ENCODE results near the gene AGK. TPM values are rescaled to one million over a fixed set of nuclear protein-coding genes. Genes with fewer than 3 reads are reported as not detected.

The AGK gene
- total RNA-seq, 4 donors from 2014 or later: 21.0 to 30.8 (median 25.5) TPM

DNA sequence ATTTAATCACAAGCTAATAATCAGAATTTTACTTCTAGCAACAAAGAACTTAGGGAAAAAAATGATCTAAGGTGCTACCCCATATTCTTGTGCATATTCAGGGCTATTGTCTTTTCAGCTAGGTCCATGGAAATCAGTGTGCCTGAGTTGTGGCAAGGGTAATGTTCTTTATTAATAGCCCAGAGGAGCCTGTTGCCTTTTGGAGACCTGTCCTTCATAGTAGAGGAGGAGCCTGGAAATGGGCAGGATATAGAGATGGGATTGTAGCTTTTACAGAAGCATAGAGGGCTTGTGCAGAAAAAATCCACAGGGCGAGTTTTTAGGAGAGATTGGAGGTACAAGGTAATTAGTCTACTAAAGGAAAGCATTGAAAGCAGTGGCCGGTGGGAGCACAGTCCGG, 38.9 kb downstream of the AGK start:
- ATAC-seq: no peak
- Histone ChIP-seq H3K27me3 (no peaks in the 10 kb centered on the region), H3K9me3 (no peaks in the 10 kb centered on the region), H3K27ac (no peak overlapping the region), H3K36me3 (peaks cover 0 to 25% of the 10 kb centered on the region in 2 donors), H3K4me1 (no peaks in the 10 kb centered on the region), H3K4me3 (no peak overlapping the region)
- 88 to 100% methylated on average over 3 of the region's 3 CpGs for WGBS, 2 donors (ENCODE audit: low coverage in 1 of 2)
- TF ChIP-seq, protein P1, sequence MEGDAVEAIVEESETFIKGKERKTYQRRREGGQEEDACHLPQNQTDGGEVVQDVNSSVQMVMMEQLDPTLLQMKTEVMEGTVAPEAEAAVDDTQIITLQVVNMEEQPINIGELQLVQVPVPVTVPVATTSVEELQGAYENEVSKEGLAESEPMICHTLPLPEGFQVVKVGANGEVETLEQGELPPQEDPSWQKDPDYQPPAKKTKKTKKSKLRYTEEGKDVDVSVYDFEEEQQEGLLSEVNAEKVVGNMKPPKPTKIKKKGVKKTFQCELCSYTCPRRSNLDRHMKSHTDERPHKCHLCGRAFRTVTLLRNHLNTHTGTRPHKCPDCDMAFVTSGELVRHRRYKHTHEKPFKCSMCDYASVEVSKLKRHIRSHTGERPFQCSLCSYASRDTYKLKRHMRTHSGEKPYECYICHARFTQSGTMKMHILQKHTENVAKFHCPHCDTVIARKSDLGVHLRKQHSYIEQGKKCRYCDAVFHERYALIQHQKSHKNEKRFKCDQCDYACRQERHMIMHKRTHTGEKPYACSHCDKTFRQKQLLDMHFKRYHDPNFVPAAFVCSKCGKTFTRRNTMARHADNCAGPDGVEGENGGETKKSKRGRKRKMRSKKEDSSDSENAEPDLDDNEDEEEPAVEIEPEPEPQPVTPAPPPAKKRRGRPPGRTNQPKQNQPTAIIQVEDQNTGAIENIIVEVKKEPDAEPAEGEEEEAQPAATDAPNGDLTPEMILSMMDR (IDR thresholded peaks at IDR 0.05): no peak
- no peak for TF ChIP-seq POLR2A (IDR thresholded peaks at IDR 0.05)
- TF ChIP-seq POLR2AphosphoS5 (IDR thresholded peaks at IDR 0.05): no peak
- no peak for TF ChIP-seq EP300 (IDR thresholded peaks at IDR 0.05)

DNA sequence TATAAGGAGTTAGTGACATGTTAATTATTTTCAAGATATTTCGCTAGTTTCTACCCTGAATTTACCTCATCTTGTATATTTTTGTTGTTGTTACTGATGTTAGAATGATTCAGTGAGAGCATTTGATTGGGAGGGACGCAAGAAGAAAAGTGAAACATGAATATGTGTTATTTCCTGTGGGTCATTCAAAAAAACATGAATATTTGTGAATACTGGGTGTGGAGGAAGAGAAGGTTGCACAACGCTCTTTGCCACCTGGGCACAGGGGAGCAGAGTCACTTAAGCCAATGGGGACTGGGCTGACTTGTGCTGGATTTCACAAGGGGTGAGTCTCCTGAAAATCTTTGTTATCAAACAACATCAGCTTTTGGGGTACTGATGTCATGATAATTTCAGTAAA, 39.5 kb downstream of the AGK start:
- ATAC-seq: no peak
- TF ChIP-seq, protein P1 (IDR thresholded peaks at IDR 0.05): no peak
- TF ChIP-seq POLR2AphosphoS5 (IDR thresholded peaks at IDR 0.05): no peak
- TF ChIP-seq POLR2A (IDR thresholded peaks at IDR 0.05): no peak
- no peak for TF ChIP-seq EP300 (IDR thresholded peaks at IDR 0.05)
- Histone ChIP-seq H3K4me3 (no peak overlapping the region), H3K4me1 (no peaks in the 10 kb centered on the region), H3K27ac (no peak overlapping the region), H3K27me3 (no peaks in the 10 kb centered on the region), H3K9me3 (no peaks in the 10 kb centered on the region), H3K36me3 (peaks cover 0 to 27% of the 10 kb centered on the region in 2 donors)
- WGBS, 2 donors (ENCODE audit: low coverage in 1 of 2): 82 to 84% methylated on average over 2 to 3 of the region's 3 CpGs

DNA sequence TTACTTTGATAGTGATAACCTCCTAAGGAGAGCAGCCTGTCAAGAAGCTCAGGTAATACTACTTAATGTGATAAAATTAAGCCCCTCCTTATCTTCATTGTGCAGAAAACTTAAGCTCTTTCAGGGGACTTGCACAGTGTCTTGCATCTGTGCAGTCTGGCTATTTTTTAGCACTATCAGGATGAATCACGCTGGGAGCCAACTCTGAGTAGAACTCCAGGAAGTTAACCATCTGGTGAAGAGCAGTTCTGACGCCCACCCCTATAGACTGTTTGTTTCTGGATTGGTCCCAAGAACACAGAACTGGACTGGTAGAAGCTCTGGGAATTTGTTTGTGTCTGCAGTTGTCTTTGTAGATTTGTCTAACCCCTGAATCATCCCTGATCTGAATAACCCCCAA, 41.9 kb downstream of the AGK start:
- Histone ChIP-seq H3K36me3 (peaks cover 0 to 45% of the 10 kb centered on the region in 2 donors), H3K9me3 (no peaks in the 10 kb centered on the region), H3K4me3 (no peak overlapping the region), H3K4me1 (no peaks in the 10 kb centered on the region), H3K27me3 (no peaks in the 10 kb centered on the region), H3K27ac (no peak overlapping the region)
- WGBS, 2 donors (ENCODE audit: low coverage in 1 of 2): 50% methylated on average over 2 of the region's 2 CpGs; no CpG with 5 or more reads in 1 of the 2 donors
- TF ChIP-seq EP300 (IDR thresholded peaks at IDR 0.05): no peak
- TF ChIP-seq, protein P1 (IDR thresholded peaks at IDR 0.05): no peak
- no peak for ATAC-seq

DNA sequence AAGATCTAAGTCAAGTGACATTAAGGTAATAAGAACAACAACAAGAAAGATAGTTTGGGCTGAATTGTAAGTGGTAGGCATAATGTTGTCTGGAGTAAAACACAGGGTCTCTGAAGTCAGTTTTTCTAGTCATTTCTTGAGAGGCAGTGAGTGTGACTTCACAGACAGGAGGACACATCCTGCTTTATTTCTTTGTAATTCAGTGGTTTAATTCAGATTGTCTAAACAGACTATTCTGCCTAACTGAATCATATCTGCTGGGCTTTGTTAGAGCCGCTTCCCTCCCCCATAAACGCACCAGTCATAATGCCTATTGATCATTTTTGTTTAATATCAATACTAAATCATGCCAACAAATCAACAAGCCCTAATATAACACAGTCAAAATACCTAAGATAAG, 46.8 kb downstream of the AGK start:
- Histone ChIP-seq H3K4me1 (no peaks in the 10 kb centered on the region), H3K27ac (no peak overlapping the region), H3K4me3 (no peak overlapping the region), H3K36me3 (peaks cover 0 to 58% of the 10 kb centered on the region in 2 donors), H3K27me3 (no peaks in the 10 kb centered on the region), H3K9me3 (no peaks in the 10 kb centered on the region)
- no peak for ATAC-seq
- TF ChIP-seq, protein P1 (IDR thresholded peaks at IDR 0.05): no peak
- TF ChIP-seq POLR2AphosphoS5 (IDR thresholded peaks at IDR 0.05) (no peak), POLR2A (IDR thresholded peaks at IDR 0.05) (no peak), EP300 (IDR thresholded peaks at IDR 0.05) (no peak)
- 87 to 100% methylated on average over 2 of the region's 2 CpGs for WGBS, 2 donors (ENCODE audit: low coverage in 1 of 2)

DNA sequence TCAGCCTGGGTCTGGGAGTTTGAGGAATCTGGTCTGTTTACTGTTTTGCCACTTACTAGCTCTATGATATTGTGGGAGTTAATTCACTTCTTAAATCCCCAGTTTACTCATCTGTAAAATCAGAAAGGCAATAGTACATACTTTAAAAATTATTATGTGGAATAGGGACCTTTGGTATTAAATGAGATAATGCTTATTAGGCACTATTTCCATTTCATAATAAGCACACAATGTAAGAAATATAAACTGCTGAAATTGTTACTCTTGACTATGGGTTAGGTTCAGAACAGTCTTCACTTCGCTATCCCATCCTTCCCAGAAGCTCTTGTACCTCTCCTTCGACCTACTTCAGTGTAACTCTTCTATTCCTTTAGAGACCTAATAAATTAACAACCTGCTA, 47.2 kb downstream of the AGK start:
- H3K9me3 ChIP-seq: no peaks in the 10 kb centered on the region
- ATAC-seq: no peak
- TF ChIP-seq POLR2A (IDR thresholded peaks at IDR 0.05) (no peak), EP300 (IDR thresholded peaks at IDR 0.05) (no peak), POLR2AphosphoS5 (IDR thresholded peaks at IDR 0.05) (no peak)
- TF ChIP-seq, protein P1 (IDR thresholded peaks at IDR 0.05): no peak
- no peaks in the 10 kb centered on the region for H3K27me3 ChIP-seq
- H3K36me3 ChIP-seq: peaks cover 0 to 55% of the 10 kb centered on the region in 2 donors
- no peak overlapping the region for H3K4me3 ChIP-seq
- no peak overlapping the region for H3K27ac ChIP-seq
- WGBS, 2 donors (ENCODE audit: low coverage in 1 of 2): 93 to 95% methylated on average over 2 of the region's 2 CpGs
- H3K4me1 ChIP-seq: no peaks in the 10 kb centered on the region
